ENCODE data around the gene BYSL.

GRCh38 chr6:41877051-41877680 is 44.1 kb upstream of the BYSL start:
- TF ChIP-seq CTCF (IDR thresholded peaks at IDR 0.05; ENCODE audit: extremely low read depth in 1 of 2, insufficient read depth in 1 of 2, low read depth in 1 of 2, low read length in 2 of 2) (no peak), POLR2A (IDR thresholded peaks at IDR 0.05; ENCODE audit: low read depth, low read length) (no peak)

All from endothelial cell of umbilical vein (primary cell).